Activated CD8-positive, alpha-beta T cell treated with anti-CD3 and anti-CD28 coated beads for 36 hours (primary cell): ENCODE measurements around the gene EBPL. TPM values are rescaled to one million over a fixed set of nuclear protein-coding genes. Genes with fewer than 3 reads are reported as not detected.

Experiments used
- ATAC-seq: fragments of 200-7000 bp; cut with Tn5 transposase; one replicate; pipeline ENCODE4 v1.10.0; 2021; ENCODE audit warnings: mild to moderate bottlenecking, moderate library complexity
- CTCF ChIA-PET: fragments of 350-600 bp; sonication (Branson Sonifier 250); formaldehyde crosslinking; loops from one replicate; lab custom pipeline; 2021; ENCODE audit warnings: antibody characterized with exemption; lab: Charles Lee
- POLR2A ChIA-PET: fragments of 350-600 bp; sonication (Branson Sonifier 250); formaldehyde crosslinking; loops from one replicate; lab custom pipeline; 2021; ENCODE audit warnings: antibody characterized with exemption; lab: Charles Lee
- DNase-seq: peaks from one replicate; pipeline ENCODE4 v3.0.0-alpha.2; 2020
- H3K27ac Mint-ChIP-seq: one replicate; pipeline ENCODE4 v1.8.0; 2021; ENCODE audit warnings: mild to moderate bottlenecking, mixed read lengths
- H3K27me3 Mint-ChIP-seq: one replicate; pipeline ENCODE4 v1.8.0; 2021; ENCODE audit warnings: mixed read lengths
- H3K36me3 Mint-ChIP-seq: one replicate; pipeline ENCODE4 v1.8.0; 2021; ENCODE audit warnings: low read depth, mixed read lengths
- H3K4me1 Mint-ChIP-seq: one replicate; pipeline ENCODE4 v1.8.0; 2021; ENCODE audit warnings: low read depth, mixed read lengths
- H3K4me3 Mint-ChIP-seq: one replicate; pipeline ENCODE4 v1.8.0; 2021; ENCODE audit warnings: mild to moderate bottlenecking, moderate library complexity, mixed read lengths
- H3K9me3 Mint-ChIP-seq: one replicate; pipeline ENCODE4 v1.8.0; 2021; ENCODE audit warnings: mixed read lengths
- intact Hi-C: fragments of 100-400 bp; cut with micrococcal nuclease; formaldehyde crosslinking; loops from one replicate; pipeline ENCODE4 v1.10.0; 2022
- total RNA-seq, 2 experiments: library from RNA; stranded (reverse); gene quantifications; one replicate each; pipeline ENCODE4 v1.2.3, GENCODE V29; 2021
- TF ChIP-seq, protein P1 (sequence below): fragments of 200-600 bp; IDR thresholded peaks from one replicate; pipeline ENCODE4 v1.8.0; 2022; ENCODE audit warnings: antibody characterized with exemption, mild to moderate bottlenecking

The EBPL gene
- total RNA-seq, 2 experiments from 2014 or later = 35.6 to 37.8 TPM

DNA sequence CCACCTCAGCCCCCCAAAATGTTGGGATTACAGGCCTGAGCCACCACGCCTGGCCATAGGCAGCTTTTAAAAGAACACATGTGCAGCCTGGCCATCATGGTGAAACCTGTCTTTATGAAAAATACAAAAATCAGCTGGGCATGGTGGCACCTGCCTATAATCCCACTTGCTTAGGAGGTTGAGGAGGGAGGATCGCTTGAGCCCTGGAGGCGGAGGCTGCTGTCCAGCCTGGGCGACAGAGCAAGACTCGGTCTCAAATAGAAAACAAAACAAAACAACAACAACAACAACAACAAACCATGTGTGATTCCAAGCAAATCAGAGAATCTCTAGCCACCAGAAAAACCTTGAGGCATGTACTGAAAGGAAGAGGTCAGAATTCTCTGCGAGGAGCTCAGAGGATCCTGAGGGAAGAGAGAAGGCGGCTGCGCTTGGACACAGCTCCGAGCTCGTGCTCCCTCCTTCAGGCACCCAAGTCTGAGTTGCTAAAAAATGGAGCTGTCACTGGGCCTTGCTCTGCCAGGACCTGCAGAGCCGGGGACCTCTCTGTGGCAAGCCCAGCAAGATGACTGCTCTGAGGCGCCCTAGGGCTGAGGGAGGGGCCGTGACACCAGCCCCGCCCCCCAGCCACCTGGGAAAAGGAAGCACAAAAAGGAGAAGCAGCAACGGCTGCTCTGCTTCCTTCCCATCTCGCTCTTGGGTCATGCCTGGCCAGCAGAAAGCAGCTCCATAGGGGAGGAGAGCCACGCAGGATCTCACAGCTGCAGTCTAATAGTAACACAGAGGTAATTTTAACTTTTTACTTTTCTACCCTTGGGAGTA is 63.2 kb downstream of the EBPL start, which contains the start of gene ARL11:
TSS of gene ARL11 (plus strand) at position 677 of the 822 bp plus-strand sequence. CDS start 1,941 bp downstream, outside the sequence.
- Mint-ChIP-seq H3K27ac (peak within 1 kb of the TSS; percentile 66), H3K9me3 (no peaks in the 10 kb centered on the region), H3K4me1 (peaks cover 7% of the 10 kb centered on the region), H3K36me3 (no peaks in the 10 kb centered on the region), H3K27me3 (no peaks in the 10 kb centered on the region), H3K4me3 (peak within 1 kb of the TSS; percentile 75)
- ChIA-PET CTCF (interaction anchor here (2.0 kb wide), 1 partner anchor 19 kb away, joined by 5 read pairs; no protein-coding TSS in a partner anchor), POLR2A (interaction anchor here (1.3 kb wide), 1 partner anchor 241 kb away, joined by 3 read pairs; no protein-coding TSS in a partner anchor)
- intact Hi-C loops = no loop called here
- TF ChIP-seq, protein P1, sequence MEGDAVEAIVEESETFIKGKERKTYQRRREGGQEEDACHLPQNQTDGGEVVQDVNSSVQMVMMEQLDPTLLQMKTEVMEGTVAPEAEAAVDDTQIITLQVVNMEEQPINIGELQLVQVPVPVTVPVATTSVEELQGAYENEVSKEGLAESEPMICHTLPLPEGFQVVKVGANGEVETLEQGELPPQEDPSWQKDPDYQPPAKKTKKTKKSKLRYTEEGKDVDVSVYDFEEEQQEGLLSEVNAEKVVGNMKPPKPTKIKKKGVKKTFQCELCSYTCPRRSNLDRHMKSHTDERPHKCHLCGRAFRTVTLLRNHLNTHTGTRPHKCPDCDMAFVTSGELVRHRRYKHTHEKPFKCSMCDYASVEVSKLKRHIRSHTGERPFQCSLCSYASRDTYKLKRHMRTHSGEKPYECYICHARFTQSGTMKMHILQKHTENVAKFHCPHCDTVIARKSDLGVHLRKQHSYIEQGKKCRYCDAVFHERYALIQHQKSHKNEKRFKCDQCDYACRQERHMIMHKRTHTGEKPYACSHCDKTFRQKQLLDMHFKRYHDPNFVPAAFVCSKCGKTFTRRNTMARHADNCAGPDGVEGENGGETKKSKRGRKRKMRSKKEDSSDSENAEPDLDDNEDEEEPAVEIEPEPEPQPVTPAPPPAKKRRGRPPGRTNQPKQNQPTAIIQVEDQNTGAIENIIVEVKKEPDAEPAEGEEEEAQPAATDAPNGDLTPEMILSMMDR = no peak
- DNase-seq = peak; percentile 68
- ATAC-seq = peak; percentile 94

DNA sequence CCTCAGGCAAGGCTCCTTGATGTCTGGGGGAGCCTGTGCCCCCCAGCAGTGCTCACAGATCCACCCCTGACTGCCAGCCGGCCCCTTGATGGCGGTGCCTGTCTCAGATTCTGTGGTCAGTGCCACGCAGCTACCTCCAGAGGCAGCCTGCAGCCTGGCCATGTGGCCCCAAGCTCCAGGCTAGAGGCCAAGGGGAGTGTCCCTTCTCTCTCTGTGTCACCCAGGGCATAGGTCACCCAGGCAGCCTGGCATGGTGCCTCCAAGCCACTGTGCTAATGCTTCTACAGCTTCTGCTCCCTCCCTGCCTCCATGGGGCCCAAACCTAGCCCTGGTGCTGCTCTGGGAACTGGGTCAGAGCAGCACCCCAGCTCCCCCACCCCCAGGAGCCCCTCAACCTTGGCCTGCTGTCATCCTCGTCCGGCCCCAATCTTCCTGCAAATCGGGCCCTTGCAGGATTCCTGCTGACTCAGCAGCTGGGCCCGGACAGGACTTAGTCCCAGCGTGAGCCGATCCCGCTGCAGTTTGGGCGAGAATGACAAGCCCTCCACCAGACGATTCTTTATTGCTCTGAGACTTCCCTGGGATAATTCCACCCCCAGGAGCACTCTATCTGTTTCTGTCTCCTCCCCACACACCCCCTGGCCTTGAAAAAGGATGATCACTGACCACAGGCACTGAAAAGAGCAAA is 65.8 kb downstream of the EBPL start:
- ChIA-PET CTCF (interaction anchor here (2.0 kb wide), 1 partner anchor 17 kb away, joined by 5 read pairs; no protein-coding TSS in a partner anchor), POLR2A (no interaction called here)
- ATAC-seq (no peak), DNase-seq (no peak)
- Mint-ChIP-seq H3K27ac (no peak overlapping the region), H3K9me3 (no peaks in the 10 kb centered on the region), H3K4me1 (peaks cover 7% of the 10 kb centered on the region), H3K36me3 (no peaks in the 10 kb centered on the region), H3K27me3 (no peaks in the 10 kb centered on the region), H3K4me3 (no peak overlapping the region)
- intact Hi-C loops = no loop called here
- TF ChIP-seq, protein P1 = no peak

- ATAC-seq = no peak
- POLR2A ChIA-PET = interaction anchor here (0.6 kb wide), 1 partner anchor 329 kb away, joined by 3 read pairs; no protein-coding TSS in a partner anchor
- TF ChIP-seq, protein P1 = no peak
- Mint-ChIP-seq H3K4me3 (no peak overlapping the region), H3K4me1 (peaks cover 7% of the 10 kb centered on the region), H3K27ac (no peak overlapping the region), H3K9me3 (no peaks in the 10 kb centered on the region), H3K27me3 (no peaks in the 10 kb centered on the region), H3K36me3 (no peaks in the 10 kb centered on the region)
- DNase-seq = no peak
- intact Hi-C loops = no loop called here
- CTCF ChIA-PET = no interaction called here
Measured at GRCh38 chr13:49624229-49624628, 67.1 kb downstream of the EBPL start.

DNA sequence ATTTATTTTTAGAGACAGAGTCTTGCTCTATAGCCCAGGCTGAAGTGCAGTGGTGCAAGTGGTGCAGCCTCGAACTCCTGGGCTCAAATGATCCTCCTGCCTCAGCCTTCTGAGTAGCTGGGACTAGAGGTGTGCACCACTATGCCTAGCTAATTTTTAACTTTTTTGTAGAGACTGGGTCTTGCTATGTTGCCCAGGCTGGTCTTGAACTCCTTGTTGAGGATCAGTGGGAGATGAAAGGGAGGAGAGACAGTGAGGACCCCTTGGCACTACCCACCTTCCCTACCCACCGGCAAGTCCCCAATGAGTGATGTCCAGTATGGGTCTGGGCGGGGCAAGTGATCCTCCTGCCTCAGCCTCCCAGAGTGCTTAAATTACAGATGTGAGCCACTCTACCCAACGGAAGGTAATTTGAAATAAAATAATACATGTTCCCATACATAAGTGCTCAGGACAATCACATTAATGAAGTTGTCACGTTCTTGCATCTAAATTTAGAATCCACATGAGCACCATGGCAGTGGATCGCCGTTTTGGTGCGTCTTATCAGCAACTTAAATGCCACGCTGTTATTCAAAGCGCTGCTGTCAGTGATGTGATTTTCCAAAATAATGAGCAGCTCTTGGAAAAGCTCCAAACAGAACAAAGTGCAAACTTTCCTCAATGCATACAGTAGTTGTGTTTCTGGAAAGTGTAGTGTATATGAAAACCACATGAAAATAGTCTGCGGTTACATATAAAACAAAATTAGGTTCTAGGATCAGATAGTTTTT is 68.9 kb downstream of the EBPL start:
- Mint-ChIP-seq H3K27me3 (no peaks in the 10 kb centered on the region), H3K4me1 (no peaks in the 10 kb centered on the region), H3K27ac (no peak overlapping the region), H3K9me3 (no peaks in the 10 kb centered on the region), H3K4me3 (no peak overlapping the region), H3K36me3 (no peaks in the 10 kb centered on the region)
- TF ChIP-seq, protein P1 = no peak
- ChIA-PET POLR2A (no interaction called here), CTCF (interaction anchor here (1.3 to 1.5 kb wide), 2 partner anchors 8 to 9 kb away, joined by 3 to 4 read pairs; no protein-coding TSS in a partner anchor)
- DNase-seq = no peak
- no peak for ATAC-seq
- intact Hi-C loops = no loop called here
